ENCODE results near the gene DAPK1.

DNA sequence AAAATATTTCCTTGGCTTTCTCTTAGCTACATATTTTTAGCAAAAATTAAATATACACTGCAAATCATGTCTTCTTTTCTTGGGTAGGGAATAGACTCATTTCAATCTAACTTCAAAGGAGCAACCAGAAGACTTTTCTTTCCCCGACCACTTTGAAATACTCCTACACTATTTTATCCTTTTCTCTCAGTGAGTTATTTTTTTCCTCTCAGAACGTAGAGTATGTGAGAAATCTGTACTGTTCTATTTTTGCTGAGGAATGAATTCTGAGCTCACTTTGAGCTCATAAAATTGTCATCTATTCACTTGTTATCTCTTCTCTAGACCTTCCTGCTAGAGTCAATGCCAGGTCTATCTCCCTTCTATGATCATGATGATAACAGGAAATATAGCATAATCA is 22.2 kb upstream of the DAPK1 start:
- TF ChIP-seq, protein P1, sequence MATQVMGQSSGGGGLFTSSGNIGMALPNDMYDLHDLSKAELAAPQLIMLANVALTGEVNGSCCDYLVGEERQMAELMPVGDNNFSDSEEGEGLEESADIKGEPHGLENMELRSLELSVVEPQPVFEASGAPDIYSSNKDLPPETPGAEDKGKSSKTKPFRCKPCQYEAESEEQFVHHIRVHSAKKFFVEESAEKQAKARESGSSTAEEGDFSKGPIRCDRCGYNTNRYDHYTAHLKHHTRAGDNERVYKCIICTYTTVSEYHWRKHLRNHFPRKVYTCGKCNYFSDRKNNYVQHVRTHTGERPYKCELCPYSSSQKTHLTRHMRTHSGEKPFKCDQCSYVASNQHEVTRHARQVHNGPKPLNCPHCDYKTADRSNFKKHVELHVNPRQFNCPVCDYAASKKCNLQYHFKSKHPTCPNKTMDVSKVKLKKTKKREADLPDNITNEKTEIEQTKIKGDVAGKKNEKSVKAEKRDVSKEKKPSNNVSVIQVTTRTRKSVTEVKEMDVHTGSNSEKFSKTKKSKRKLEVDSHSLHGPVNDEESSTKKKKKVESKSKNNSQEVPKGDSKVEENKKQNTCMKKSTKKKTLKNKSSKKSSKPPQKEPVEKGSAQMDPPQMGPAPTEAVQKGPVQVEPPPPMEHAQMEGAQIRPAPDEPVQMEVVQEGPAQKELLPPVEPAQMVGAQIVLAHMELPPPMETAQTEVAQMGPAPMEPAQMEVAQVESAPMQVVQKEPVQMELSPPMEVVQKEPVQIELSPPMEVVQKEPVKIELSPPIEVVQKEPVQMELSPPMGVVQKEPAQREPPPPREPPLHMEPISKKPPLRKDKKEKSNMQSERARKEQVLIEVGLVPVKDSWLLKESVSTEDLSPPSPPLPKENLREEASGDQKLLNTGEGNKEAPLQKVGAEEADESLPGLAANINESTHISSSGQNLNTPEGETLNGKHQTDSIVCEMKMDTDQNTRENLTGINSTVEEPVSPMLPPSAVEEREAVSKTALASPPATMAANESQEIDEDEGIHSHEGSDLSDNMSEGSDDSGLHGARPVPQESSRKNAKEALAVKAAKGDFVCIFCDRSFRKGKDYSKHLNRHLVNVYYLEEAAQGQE (IDR thresholded peaks at IDR 0.05; ENCODE audit: low read depth, low read length), result no peak
- TF ChIP-seq, protein P2, sequence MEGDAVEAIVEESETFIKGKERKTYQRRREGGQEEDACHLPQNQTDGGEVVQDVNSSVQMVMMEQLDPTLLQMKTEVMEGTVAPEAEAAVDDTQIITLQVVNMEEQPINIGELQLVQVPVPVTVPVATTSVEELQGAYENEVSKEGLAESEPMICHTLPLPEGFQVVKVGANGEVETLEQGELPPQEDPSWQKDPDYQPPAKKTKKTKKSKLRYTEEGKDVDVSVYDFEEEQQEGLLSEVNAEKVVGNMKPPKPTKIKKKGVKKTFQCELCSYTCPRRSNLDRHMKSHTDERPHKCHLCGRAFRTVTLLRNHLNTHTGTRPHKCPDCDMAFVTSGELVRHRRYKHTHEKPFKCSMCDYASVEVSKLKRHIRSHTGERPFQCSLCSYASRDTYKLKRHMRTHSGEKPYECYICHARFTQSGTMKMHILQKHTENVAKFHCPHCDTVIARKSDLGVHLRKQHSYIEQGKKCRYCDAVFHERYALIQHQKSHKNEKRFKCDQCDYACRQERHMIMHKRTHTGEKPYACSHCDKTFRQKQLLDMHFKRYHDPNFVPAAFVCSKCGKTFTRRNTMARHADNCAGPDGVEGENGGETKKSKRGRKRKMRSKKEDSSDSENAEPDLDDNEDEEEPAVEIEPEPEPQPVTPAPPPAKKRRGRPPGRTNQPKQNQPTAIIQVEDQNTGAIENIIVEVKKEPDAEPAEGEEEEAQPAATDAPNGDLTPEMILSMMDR (IDR thresholded peaks at IDR 0.05 in 2 of 3, conservative IDR thresholded peaks at IDR 0.05 in 1 of 3; ENCODE audit: control insufficient read depth in 2 of 3, extremely low read depth in 1 of 3, insufficient read depth in 1 of 3, low read depth in 3 of 3, low read length in 3 of 3), result no peak
- no peak for TF ChIP-seq ZBED1 (IDR thresholded peaks at IDR 0.05; ENCODE audit: borderline replicate concordance)
